ENCODE results near the gene SLC9A4.

SLC9A4 gene

GRCh38 chr2:102502576-102502975, 29.6 kb downstream of the SLC9A4 start:
- DNase-seq, result no peak

- no peak for DNase-seq
These were observed 31.8 kb downstream of the SLC9A4 start for GRCh38 chr2:102504833-102505232.

GRCh38 chr2:102505290-102505689, 32.3 kb downstream of the SLC9A4 start:
- DNase-seq, result peak; percentile 1

- DNase-seq, result no peak
These were observed 33.7 kb downstream of the SLC9A4 start for GRCh38 chr2:102506743-102507142.

- no peak for DNase-seq
These were observed 35.8 kb downstream of the SLC9A4 start for GRCh38 chr2:102508863-102509262.

GRCh38 chr2:102509749-102510148, 36.7 kb downstream of the SLC9A4 start:
- DNase-seq, result no peak

GRCh38 chr2:102510791-102511575, 38.0 kb downstream of the SLC9A4 start:
- no peak for DNase-seq

- DNase-seq, result no peak
These were observed 39.1 kb downstream of the SLC9A4 start for GRCh38 chr2:102512161-102512560.

GRCh38 chr2:102513355-102513939, 40.4 kb downstream of the SLC9A4 start:
- DNase-seq, result no peak

- DNase-seq, result no peak
These were observed 41.2 kb downstream of the SLC9A4 start for GRCh38 chr2:102514061-102514785.

GRCh38 chr2:102515851-102516250, 42.8 kb downstream of the SLC9A4 start:
- no peak for DNase-seq

- DNase-seq, result no peak
These were observed 45.1 kb downstream of the SLC9A4 start for GRCh38 chr2:102518170-102518569.

GRCh38 chr2:102520009-102520408, 47.0 kb downstream of the SLC9A4 start:
- peak; percentile 11 for DNase-seq

- no peak for DNase-seq
These were observed 47.8 kb downstream of the SLC9A4 start for GRCh38 chr2:102520801-102521200.

GRCh38 chr2:102522162-102522561, 49.1 kb downstream of the SLC9A4 start:
- DNase-seq, result no peak

- peak; percentile 13 for DNase-seq
These were observed 49.9 kb downstream of the SLC9A4 start for GRCh38 chr2:102522890-102523289.

- no peak for DNase-seq
These were observed 50.6 kb downstream of the SLC9A4 start for GRCh38 chr2:102523651-102524050.

GRCh38 chr2:102527086-102527485, 54.1 kb downstream of the SLC9A4 start:
- DNase-seq, result no peak

- DNase-seq, result no peak
These were observed 65.5 kb downstream of the SLC9A4 start for GRCh38 chr2:102538491-102538890.

GRCh38 chr2:102540882-102541281, 67.9 kb downstream of the SLC9A4 start:
- DNase-seq, result no peak

- no peak for DNase-seq
These were observed 71.2 kb downstream of the SLC9A4 start for GRCh38 chr2:102544182-102544581.

- DNase-seq, result no peak
These were observed 74.4 kb downstream of the SLC9A4 start for GRCh38 chr2:102547462-102547861.

GRCh38 chr2:102549027-102549426, 76.0 kb downstream of the SLC9A4 start:
- DNase-seq, result no peak

- DNase-seq, result no peak
These were observed 77.1 kb downstream of the SLC9A4 start for GRCh38 chr2:102550151-102550550.
